Measurements from ENCODE around the gene B4GALNT1. TPM values are rescaled to one million over a fixed set of nuclear protein-coding genes. Genes with fewer than 3 reads are reported as not detected.

B4GALNT1 gene
- total and polyA plus RNA-seq, 10 of the 15 experiments (the other 5 are each of a cell fraction or from before 2014, with no cell fraction given) = 0.01 to 0.38 (median 0.14) TPM; not detected in 3

DNA sequence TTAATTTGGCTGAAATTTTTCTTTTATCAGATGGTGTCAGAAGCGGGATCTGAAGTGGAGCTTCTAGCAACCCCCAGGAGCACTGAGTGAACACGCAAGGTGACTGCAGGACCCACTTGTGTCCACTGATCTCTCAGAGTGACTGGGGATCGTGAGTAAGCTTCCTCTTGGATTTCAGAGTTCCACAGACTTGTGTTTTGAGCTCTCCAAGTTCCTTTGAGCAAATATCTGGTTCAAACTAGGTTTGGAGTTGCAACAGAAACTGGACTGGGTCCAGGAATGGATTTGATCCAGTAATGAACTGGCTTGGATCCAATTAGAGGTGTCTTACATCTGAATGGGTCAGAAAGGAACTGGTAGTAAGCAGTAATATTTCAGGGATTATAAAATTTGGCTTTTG lies 24.7 kb upstream of the B4GALNT1 start:
- Histone ChIP-seq H3K27me3 (replicated peaks in 1 of 2; ENCODE audit: control insufficient read depth in 2 of 2, insufficient read depth in 2 of 2, low read length in 1 of 2) (no peaks in the 10 kb centered on the region), H3K79me2 (ENCODE audit: control insufficient read depth, insufficient read depth, low read length) (no peaks in the 10 kb centered on the region), H3K4me2 (ENCODE audit: control insufficient read depth, insufficient read depth) (no peak overlapping the region), H3K4me1 (ENCODE audit: control insufficient read depth, insufficient read depth, low read length) (no peaks in the 10 kb centered on the region), H3K27ac (ENCODE audit: control insufficient read depth, insufficient read depth) (no peak overlapping the region), H4K20me1 (ENCODE audit: control insufficient read depth, insufficient read depth) (no peaks in the 10 kb centered on the region), H3K4me3 (no peak overlapping the region), H3K9me3 (replicated peaks; ENCODE audit: control insufficient read depth, insufficient read depth, low read length) (no peaks in the 10 kb centered on the region; the same call in 1 of the 3 replicates), H3K9ac (ENCODE audit: control insufficient read depth, insufficient read depth, low read length) (no peak overlapping the region), H2AFZ (ENCODE audit: control insufficient read depth, low read depth, low read length) (no peak overlapping the region), H3K36me3 (ENCODE audit: control insufficient read depth in 2 of 2, insufficient read depth in 2 of 2, low read length in 1 of 2) (no peaks in the 10 kb centered on the region)
- TF ChIP-seq RCOR1 (conservative IDR thresholded peaks at IDR 0.05; ENCODE audit: low read depth, low read length) = no peak
- no peak for TF ChIP-seq ZNF274 (IDR thresholded peaks at IDR 0.05; ENCODE audit: insufficient read depth, insufficient read length)
- no peak for TF ChIP-seq BRCA1 (IDR thresholded peaks at IDR 0.05; ENCODE audit: low read depth, low read length)
- TF ChIP-seq, protein P1, sequence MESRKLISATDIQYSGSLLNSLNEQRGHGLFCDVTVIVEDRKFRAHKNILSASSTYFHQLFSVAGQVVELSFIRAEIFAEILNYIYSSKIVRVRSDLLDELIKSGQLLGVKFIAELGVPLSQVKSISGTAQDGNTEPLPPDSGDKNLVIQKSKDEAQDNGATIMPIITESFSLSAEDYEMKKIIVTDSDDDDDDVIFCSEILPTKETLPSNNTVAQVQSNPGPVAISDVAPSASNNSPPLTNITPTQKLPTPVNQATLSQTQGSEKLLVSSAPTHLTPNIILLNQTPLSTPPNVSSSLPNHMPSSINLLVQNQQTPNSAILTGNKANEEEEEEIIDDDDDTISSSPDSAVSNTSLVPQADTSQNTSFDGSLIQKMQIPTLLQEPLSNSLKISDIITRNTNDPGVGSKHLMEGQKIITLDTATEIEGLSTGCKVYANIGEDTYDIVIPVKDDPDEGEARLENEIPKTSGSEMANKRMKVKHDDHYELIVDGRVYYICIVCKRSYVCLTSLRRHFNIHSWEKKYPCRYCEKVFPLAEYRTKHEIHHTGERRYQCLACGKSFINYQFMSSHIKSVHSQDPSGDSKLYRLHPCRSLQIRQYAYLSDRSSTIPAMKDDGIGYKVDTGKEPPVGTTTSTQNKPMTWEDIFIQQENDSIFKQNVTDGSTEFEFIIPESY (IDR thresholded peaks at IDR 0.05) = no peak
- TF ChIP-seq, protein P2, sequence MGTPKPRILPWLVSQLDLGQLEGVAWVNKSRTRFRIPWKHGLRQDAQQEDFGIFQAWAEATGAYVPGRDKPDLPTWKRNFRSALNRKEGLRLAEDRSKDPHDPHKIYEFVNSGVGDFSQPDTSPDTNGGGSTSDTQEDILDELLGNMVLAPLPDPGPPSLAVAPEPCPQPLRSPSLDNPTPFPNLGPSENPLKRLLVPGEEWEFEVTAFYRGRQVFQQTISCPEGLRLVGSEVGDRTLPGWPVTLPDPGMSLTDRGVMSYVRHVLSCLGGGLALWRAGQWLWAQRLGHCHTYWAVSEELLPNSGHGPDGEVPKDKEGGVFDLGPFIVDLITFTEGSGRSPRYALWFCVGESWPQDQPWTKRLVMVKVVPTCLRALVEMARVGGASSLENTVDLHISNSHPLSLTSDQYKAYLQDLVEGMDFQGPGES (IDR thresholded peaks at IDR 0.05) = no peak
- TF ChIP-seq SMAD5 (IDR thresholded peaks at IDR 0.05; ENCODE audit: low read depth) = no peak
- TF ChIP-seq, protein P3, sequence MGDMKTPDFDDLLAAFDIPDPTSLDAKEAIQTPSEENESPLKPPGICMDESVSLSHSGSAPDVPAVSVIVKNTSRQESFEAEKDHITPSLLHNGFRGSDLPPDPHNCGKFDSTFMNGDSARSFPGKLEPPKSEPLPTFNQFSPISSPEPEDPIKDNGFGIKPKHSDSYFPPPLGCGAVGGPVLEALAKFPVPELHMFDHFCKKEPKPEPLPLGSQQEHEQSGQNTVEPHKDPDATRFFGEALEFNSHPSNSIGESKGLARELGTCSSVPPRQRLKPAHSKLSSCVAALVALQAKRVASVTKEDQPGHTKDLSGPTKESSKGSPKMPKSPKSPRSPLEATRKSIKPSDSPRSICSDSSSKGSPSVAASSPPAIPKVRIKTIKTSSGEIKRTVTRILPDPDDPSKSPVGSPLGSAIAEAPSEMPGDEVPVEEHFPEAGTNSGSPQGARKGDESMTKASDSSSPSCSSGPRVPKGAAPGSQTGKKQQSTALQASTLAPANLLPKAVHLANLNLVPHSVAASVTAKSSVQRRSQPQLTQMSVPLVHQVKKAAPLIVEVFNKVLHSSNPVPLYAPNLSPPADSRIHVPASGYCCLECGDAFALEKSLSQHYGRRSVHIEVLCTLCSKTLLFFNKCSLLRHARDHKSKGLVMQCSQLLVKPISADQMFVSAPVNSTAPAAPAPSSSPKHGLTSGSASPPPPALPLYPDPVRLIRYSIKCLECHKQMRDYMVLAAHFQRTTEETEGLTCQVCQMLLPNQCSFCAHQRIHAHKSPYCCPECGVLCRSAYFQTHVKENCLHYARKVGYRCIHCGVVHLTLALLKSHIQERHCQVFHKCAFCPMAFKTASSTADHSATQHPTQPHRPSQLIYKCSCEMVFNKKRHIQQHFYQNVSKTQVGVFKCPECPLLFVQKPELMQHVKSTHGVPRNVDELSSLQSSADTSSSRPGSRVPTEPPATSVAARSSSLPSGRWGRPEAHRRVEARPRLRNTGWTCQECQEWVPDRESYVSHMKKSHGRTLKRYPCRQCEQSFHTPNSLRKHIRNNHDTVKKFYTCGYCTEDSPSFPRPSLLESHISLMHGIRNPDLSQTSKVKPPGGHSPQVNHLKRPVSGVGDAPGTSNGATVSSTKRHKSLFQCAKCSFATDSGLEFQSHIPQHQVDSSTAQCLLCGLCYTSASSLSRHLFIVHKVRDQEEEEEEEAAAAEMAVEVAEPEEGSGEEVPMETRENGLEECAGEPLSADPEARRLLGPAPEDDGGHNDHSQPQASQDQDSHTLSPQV (IDR thresholded peaks at IDR 0.05) = no peak
- TF ChIP-seq CREB1 (IDR thresholded peaks at IDR 0.05; ENCODE audit: low read depth) = no peak
- no peak for TF ChIP-seq IRF4 (IDR thresholded peaks at IDR 0.05; ENCODE audit: low read depth, low read length)
- no peak for TF ChIP-seq YBX1 (IDR thresholded peaks at IDR 0.05)
- no peak for TF ChIP-seq CHD4 (IDR thresholded peaks at IDR 0.05)
- TF ChIP-seq POLR2AphosphoS5 (IDR thresholded peaks at IDR 0.05; ENCODE audit: low read length) = no peak
- no peak for TF ChIP-seq MYC (IDR thresholded peaks at IDR 0.05; ENCODE audit: insufficient read depth, insufficient read length, insufficient replicate concordance, low read length, severe bottlenecking)
- no peak for TF ChIP-seq ESRRA (IDR thresholded peaks at IDR 0.05; ENCODE audit: low read length)
- no peak for TF ChIP-seq ZNF217 (IDR thresholded peaks at IDR 0.05)
- in situ Hi-C loops (cut with MboI) = no loop called here
- no peak for DNase-seq (ENCODE audit: low read depth, low spot score)
- intact Hi-C loops (cut with micrococcal nuclease; ENCODE audit: unreplicated experiment) = no loop called here
- BruUV-seq (replicated peaks) = no TSS peak
- RAD21 ChIA-PET (ENCODE audit: unreplicated experiment) = interaction anchor here (1.3 kb wide), 1 partner anchor 84 kb away, joined by 3 read pairs; no protein-coding TSS in a partner anchor
- CTCF ChIA-PET = no interaction called here
- POLR2A ChIA-PET = no interaction called here
- no peak for FAIRE-seq
- WGBS (ENCODE audit: insufficient coverage, insufficient replicate concordance, low lambda C conversion rate, missing lambda C conversion rate) = 28% methylated on average over 3 of the region's 3 CpGs
- no peak for ATAC-seq
- SMC1A ChIA-PET (ENCODE audit: uncharacterized antibody, unreplicated experiment) = no interaction called here
